ENCODE measurements around the gene ZZZ3.
"Not testable (repeated sequence)": the region's sequence is repeated elsewhere in the genome, so short reads cannot be mapped to it uniquely, and the experiment has no call there.

The ZZZ3 gene

DNA sequence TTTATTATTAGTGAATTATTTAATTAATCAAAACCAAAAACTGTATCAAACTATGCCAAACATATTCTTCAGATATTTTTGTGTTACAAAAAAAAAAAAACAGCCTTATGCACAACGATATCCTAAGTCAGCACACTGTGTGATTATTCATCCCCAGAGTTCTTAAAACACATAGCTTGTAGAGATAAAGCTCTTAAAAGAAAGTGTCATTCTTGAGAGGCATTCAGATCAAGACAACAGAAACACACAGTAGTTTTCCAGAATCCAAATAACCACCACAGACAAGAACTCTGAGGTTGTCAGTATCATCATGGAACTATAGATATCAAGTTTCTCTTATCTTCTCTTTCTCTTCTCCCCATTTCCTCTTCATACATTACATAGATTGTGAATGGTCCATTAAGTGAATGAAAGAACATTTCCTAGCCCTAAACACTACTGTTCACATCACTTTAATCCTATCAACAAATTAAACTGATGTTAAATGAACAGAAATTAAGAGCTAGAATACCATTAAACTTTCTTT lies 13.5 kb downstream of the ZZZ3 start:
- DNase-seq, result no peak

DNA sequence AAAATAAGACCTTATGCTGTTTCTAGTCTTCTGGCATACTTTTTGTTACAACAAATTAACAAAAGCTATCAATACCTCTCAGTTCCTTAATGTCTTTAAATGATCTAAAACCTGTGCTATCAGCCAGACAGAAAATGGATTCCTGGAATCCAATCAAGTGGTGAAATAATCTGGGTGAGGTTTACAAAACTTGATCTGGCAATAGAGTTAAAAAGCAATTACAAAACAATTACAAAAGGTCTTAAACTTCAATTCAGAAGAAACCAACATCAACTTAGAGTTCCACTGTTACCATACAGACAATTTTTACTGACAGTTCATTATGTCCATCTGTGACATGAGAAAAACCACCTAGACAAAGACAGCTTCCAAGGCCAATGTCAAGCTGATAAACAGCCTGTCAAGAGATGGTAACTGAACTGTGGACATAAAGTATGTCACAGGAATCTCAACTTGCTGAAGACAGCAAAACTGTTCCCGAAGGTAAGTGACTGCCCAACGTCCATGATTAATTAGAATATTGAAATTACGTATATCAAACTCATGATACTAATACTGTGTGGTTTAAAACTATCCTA lies 17.4 kb downstream of the ZZZ3 start:
- no peak for DNase-seq

DNA sequence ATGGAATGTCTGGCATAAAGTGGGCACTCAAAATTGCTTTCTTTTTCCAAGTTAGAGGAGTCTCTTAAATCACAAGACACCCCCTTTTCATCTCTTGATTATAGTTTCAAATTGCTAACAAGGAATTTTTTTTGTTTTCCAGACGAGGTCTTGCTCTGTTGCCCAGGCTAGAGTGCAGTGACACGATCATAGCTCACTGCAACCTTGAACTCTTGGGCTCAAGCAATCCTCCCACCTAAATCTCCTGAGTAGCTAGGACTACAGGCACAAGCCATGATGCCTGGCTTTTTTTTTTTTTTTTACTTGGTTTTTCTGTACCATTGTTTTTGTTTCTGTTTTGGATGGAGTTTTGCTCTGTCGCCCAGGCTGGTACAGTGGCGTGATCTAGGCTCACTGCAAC lies 20.8 kb downstream of the ZZZ3 start:
- no peak for DNase-seq

DNA sequence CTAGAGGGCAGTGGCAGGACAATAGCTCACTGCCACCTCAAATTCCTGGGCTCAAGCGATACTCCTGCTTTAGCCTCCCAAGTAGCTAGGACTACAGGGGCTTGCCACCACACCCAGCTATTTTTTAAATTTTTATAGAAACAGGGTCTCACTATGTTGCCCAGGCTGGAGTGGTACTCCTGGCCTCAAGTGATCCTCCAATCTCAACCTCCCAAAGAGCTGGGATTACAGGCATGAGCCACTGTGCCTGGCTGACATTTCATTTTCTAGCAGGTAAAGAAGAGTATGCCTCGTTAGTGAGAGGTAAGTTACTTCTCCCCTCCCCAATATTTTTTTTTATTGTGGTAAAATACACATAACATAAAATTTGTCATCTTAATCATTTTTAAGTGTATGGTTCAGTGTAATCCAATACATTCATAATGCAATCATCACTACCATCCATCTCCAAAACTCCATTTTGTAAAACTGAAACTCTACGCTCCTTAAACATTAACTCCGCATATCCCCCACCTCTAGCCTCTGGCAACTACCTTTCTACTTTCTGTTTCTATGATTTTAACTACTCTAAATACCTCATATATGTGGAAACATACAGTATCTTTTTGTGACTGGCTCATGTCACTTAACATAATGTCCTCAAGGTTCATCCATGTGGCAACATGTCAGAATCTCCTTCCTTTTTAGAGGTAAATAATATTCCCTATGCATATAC lies 22.4 kb downstream of the ZZZ3 start:
- no peak for DNase-seq

DNA sequence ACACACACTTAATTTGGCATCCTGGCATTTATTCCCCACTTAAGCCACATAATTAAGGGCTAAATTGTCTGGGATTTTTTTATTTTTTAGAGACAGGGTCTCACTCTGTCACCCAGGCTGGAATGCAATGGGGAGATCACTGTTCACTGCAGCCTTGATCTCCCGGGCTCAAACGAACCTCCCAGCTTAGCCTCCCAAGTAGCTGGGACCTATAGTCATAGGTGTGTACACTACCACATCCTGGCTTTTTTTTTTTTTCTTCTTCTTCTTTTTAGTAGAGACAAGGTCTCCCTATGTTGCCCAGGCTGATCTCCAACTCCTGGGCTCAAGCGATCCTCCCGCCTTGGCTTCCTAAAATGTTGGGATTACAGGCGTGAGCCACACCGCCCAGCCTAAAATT lies 24.2 kb downstream of the ZZZ3 start:
- no peak for DNase-seq

DNA sequence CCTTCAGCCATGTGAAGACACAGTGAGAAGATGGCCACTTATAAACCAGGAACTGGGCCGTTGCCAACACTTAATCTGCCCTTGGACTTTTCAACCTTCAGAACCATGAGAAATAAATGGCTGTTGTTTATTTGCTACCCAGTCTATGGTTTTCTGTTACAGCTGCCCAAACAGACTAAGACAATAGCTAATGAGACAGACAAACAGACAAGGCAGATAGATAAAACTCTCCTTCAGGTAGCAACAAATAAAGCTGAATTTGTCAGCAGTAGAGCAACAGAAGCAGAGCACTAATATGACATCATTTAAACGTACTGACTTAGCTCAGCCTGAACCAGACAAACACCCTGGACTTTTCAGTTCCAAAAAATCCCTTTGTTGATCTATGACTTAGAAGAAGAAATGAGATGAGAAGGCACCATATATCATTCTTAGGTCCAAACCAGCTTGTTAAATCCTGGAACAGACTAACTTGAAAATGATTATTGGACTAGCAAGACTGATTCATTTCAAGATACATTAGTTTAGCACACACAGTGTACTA lies 27.0 kb downstream of the ZZZ3 start:
- no peak for DNase-seq

DNA sequence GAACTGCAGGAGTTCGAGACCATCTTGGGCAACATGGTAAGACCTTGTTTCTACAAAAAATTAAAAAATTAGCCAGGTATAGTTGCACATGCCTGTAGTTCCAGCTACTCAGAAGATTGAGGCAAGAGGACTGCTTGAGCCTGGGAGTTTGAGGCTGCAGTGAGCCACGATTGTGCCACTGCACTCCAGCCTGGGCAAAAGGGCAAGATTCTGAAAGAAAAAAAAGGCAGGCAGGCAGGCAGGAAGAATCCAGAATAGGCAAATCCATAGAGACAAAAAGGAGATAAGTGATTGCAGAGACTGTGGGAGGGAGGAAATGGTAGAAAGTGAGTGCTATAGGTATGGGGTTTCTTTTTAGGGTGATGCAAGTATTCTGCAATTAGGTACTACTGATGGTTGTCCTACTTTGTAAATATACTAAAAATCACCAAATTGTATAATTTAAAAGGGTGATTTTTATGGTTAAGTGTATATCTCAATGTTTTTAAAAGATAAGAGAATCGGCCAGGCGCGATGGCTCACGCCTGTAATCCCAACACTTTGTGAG lies 29.4 kb downstream of the ZZZ3 start:
- no peak for DNase-seq

DNA sequence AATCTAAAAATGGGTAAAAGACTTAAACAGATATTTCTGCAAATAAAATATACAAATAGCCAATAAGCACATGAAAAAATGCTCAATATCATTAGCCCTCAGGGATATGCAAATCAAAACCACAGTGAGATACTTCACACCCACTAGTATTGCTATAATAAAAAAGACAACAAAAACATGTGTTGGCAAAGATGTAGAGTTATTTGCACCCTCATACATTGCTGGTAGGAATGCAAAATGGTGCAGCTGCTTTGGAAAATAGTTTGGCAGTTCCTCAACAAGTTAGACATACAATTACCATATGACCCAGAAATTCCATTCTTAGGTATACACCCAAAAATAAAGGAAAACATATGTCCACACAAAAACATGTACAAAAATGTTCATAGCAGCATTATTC lies 30.2 kb downstream of the ZZZ3 start:
- no peak for DNase-seq

DNA sequence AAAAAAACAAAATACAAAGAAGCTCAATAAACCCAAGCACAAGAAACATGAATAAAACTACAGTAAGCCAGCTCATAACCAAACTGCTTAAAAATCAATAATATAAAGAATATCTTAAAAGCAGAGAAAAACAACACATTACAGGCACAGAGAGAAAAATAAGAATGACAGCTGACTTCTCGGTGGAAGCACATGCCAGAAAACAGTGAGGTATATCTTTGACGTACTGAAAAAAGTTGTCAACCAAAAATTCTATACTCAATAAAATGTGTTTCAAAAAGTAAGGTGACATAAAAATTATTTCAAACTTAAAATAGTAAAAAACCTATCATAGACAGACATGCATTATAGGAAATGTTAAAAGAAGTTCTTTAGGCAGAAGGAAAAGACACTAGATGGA lies 33.3 kb downstream of the ZZZ3 start:
- DNase-seq, result no peak

DNA sequence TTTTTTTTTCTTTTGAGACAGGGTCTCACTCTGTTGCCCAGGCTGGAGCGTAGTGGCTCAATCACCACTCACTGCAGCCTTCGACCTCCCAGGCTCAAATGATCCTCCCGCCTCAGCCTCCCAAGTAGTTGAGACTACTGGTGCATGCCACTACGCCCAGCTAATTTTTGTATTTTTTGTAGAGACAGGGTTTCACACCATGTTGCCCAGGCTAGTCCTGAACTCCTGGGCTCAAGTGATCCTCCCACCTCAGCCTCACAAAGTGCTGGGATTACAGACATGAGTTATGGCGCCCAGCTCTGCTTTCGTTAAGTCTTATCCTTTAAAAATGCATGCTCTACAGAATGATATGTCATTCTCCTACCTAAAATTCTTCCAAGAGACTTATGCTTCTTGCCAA lies 36.2 kb downstream of the ZZZ3 start:
- DNase-seq, result not testable (repeated sequence)

DNA sequence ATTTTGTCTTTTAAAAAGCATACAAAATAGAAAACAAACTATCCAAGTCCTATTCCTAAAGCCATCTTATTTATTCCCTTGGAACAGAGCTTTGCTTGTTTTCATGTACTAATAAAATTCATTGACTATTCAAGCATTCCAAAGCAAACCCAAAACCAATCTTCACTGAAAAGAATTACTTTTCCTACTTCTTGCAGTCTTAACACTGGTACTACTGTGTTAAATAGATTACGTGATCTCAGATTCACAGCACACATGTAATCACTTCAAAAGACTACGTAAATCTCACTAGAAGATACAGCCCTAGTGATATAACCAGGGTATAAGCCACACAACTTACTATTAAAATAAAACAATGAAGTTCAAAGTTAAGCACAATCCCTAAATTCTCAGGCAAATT lies 39.0 kb downstream of the ZZZ3 start:
- DNase-seq, result no peak

DNA sequence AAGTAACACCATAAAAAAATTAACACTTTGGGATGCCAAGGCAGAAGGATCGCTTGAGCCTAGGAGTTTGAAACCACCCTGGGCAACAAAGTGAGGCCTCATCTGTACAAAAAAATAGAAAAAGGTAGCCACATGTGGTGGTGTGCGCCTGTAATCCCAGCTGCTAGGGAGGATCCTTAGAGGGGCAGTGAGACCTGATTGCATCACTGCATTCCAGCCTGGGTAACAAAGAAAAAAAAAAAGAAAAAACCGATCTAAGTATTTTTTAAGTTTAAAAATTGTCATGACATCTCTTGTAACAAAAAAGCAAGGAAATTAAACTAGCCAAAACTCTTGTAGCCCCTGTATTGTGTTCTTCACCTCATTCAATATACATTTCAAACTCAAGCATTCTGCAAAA lies 39.5 kb downstream of the ZZZ3 start:
- DNase-seq, result no peak

DNA sequence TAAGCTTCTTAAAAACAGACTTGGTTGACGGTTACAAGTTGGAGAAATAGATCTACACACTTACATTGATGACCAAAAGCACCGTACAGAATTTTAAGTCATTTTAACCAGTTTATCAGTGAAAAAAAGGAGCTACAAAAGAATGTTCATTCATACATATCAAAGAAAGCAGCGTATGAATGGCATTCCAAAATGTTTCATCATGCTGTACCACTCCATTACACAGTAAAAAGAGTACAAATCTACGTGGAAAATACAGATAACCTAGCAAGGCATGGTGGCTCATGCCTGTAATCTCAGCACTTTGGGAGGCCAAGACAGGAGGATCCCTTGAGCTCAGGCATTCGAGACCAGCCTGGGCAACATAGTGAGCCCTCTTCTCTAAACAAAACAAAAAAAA lies 40.3 kb downstream of the ZZZ3 start:
- DNase-seq, result no peak

DNA sequence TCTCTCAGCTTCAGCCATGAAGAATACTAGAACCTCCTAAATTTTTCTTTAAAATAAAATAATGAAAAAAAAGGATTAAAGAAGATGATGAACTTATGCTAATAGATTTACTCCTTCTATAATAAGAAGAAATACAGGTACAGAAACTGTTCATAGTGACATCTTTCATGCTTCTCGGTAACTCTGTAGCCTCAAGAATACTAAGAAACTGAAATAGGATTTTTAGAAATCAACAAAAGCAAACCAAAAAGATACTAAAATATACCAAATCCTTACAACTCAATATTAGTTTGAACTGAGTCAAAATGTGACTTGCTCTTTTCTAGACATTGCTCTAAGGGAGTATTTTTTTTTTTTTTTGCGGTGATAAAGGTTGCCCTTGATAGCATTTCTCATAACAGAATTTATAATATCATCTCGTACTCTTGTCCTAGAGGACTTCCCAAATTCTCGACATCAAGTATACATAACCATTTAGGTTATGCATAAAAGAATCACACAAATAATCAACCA lies 42.8 kb downstream of the ZZZ3 start:
- DNase-seq, result no peak

DNA sequence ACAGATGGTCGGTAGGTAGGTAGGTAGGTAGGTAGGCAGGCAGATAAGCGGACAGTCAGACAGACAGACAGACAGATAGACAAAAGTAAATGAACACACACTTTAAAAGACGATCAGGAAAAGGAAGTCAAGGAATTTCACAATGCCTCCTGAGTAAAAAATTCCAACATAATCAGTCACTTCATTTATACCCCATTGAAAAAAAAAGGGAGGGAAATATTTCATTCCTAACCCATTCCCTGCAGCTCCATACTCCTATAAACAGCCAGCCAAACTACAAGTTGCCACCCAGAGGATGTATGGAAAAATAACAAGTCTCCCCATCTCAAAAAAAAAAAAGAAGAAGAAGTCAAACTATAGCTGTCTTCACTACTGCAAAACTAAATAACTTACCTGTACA lies 43.4 kb downstream of the ZZZ3 start:
- no peak for DNase-seq

DNA sequence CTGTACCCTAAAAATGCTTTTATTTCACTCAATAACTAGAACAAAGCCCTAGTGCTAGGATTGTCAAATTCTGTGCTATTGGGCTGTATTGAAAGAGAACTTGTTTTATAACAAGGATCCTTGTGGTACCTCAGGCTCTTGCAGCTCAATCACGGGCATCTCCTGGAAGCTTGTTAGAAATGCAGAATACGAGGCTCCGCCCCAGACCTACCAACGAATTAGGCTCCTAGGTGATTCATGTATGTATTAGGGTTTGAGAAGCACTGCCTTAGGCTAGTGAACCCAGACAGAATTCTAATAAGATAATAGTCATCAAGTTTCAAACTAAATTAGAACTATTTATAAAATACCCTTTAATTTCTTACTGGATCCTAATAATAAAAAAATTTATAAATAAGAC lies 45.6 kb downstream of the ZZZ3 start:
- DNase-seq, result no peak
